Activated naive CD4-positive, alpha-beta T cell treated with anti-CD3 and anti-CD28 coated beads, Interleukin-2, amount 10 ng/mL, durations not matched to agents 7 days and 5 days (primary cell): Measurements from ENCODE around the gene SLC35F4.

ENCODE experiments used
- CTCF ChIA-PET: fragments of 350-600 bp; sonication (Branson Sonifier 250); formaldehyde crosslinking; loops from one replicate; lab custom pipeline; 2021; ENCODE audit warnings: antibody characterized with exemption; lab: Charles Lee
- DNase-seq: peaks from one replicate; pipeline ENCODE4 v3.0.0-alpha.2; 2020
- H3K27ac Mint-ChIP-seq: one replicate; pipeline ENCODE4 v1.8.0; 2021; ENCODE audit warnings: mild to moderate bottlenecking, moderate library complexity, mixed read lengths
- H3K27me3 Mint-ChIP-seq: one replicate; pipeline ENCODE4 v1.8.0; 2021; ENCODE audit warnings: mild to moderate bottlenecking, mixed read lengths
- H3K36me3 Mint-ChIP-seq: one replicate; pipeline ENCODE4 v1.8.0; 2021; ENCODE audit warnings: mixed read lengths
- H3K4me1 Mint-ChIP-seq: one replicate; pipeline ENCODE4 v1.8.0; 2021; ENCODE audit warnings: mixed read lengths
- H3K4me3 Mint-ChIP-seq: one replicate; pipeline ENCODE4 v1.8.0; 2021; ENCODE audit warnings: mild to moderate bottlenecking, moderate library complexity, mixed read lengths
- H3K9me3 Mint-ChIP-seq: one replicate; pipeline ENCODE4 v1.8.0; 2021; ENCODE audit warnings: mixed read lengths

SLC35F4 gene

DNA sequence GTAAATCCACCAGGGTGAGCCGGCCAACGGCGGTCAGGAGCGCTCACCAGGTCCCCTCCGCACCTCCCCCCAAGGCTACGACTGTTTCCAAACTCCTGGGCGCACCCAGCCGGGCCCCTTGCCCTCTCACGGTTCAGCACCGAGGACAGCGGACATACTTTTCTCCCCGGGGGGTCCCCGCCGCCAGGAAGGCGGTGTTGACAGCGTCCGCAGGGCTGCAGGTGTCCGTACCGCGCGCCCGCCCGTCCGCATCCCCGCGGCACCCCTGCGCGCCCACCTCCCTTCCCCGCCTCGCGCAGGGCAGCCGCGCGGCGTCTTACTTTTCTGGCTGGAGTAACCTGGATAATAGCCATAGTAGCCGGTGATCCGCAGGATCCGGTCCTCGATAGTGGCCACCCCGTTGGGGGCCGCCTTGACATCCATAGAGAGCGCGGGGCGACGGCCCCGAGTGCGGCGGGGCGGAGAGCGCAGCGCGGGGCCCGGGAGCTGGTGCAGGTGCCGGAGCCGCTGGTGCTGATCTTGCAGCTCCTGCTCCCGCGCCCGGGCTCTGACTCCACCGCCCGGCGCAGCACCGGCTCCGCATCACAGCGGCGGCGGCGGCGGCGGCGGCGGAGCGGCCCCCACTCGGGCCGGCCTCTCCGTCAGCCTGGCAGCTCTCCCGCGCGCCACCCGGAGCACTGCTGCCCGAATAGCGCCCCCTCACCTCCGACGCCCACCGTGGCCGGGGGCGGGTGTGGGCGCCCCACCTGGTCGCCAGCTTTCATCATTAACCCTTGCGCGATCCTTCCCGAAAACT is at the start of gene SLC35F4:
Gene SLC35F4 (minus strand): TSS at position 690 of the 796 bp plus-strand sequence.
- CTCF ChIA-PET, result no interaction called here
- no peaks in the 10 kb centered on the region for H3K36me3 Mint-ChIP-seq
- H3K27ac Mint-ChIP-seq, result no peak within 1 kb of the TSS
- H3K4me3 Mint-ChIP-seq, result no peak within 1 kb of the TSS
- no peaks in the 10 kb centered on the region for H3K4me1 Mint-ChIP-seq
- DNase-seq, result no peak
- H3K9me3 Mint-ChIP-seq, result no peaks in the 10 kb centered on the region
- peaks cover 31% of the 10 kb centered on the region for H3K27me3 Mint-ChIP-seq

DNA sequence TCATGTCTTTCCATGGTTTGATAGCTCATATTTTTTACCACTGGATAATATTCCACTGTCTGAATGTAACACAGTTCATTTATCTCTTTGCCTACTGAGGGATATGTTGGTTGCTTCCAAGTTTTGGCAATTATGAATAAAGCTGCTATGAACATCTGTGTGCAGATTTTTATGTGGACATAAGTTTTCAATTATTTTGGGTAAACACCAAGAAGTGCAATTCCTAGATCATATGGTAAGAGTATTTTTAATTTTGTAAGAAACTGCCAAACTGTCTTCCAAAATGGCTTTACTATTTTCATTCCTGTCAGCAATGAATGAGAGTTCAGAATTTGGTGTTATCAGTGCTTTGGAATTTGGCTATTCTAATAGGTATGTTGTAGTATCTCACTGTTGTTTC is 43.7 kb upstream of the SLC35F4 start:
- Mint-ChIP-seq H3K27ac (no peak overlapping the region), H3K27me3 (no peaks in the 10 kb centered on the region), H3K4me1 (no peaks in the 10 kb centered on the region), H3K36me3 (no peaks in the 10 kb centered on the region), H3K4me3 (no peak overlapping the region), H3K9me3 (no peaks in the 10 kb centered on the region)
- CTCF ChIA-PET, result no interaction called here
- no peak for DNase-seq

DNA sequence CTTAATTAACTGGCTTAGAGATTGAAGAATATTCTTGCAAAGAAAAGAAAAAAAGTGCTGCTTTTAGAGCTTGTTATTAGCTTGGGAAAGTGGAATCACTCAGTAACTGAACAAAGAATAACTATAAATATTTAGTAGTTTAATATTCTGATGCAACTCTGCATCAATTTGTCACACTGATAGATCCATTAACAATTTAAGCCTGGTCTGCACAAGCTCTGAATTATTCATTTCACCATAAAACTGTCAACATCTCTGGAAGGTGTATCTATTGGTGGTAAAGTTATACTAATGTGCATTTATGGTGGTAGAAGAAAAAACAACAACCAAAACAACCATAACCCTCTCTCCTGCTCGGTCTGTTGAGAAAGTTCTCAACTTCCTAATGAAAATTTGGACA is 38.1 kb upstream of the SLC35F4 start:
- no peaks in the 10 kb centered on the region for H3K27me3 Mint-ChIP-seq
- H3K4me3 Mint-ChIP-seq, result no peak overlapping the region
- DNase-seq, result no peak
- H3K36me3 Mint-ChIP-seq, result no peaks in the 10 kb centered on the region
- CTCF ChIA-PET, result no interaction called here
- H3K27ac Mint-ChIP-seq, result no peak overlapping the region
- H3K4me1 Mint-ChIP-seq, result no peaks in the 10 kb centered on the region
- H3K9me3 Mint-ChIP-seq, result no peaks in the 10 kb centered on the region

DNA sequence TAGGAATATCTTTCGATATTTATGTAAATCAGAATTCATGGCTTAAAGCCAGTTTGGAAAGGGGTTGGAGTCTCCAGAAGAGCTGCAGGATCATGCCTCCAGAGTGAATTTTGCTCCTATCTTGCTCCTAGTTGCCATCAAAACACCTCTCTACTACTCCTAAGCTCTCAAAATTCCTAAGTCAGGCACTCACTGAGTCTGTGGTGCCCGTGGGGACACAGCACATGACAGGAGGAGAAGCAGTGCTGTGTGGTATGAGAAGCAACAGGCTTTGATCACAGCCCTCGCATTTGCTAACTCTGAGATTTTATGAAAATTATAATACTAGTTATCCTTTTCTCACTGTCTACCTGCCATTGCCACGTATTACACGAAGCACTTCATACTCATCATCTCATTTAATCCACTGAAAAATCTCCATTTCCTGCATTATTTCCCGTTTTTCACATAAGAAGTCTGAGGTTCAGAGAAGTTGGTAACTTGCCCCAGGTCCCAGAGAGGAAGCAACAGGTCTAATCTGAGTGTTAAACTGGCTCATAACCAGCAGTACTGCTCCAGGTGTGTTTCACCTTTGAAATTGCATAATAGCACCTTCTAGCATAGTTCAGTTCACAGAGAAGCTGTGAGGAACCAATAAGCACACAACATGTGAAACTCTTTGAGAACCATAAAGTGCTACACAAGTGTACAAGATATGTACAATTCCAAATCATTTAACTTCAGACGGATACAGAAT is 33.1 kb upstream of the SLC35F4 start:
- Mint-ChIP-seq H3K4me3 (no peak overlapping the region), H3K27me3 (no peaks in the 10 kb centered on the region), H3K36me3 (no peaks in the 10 kb centered on the region), H3K27ac (no peak overlapping the region), H3K9me3 (no peaks in the 10 kb centered on the region), H3K4me1 (no peaks in the 10 kb centered on the region)
- DNase-seq, result no peak
- CTCF ChIA-PET, result no interaction called here

DNA sequence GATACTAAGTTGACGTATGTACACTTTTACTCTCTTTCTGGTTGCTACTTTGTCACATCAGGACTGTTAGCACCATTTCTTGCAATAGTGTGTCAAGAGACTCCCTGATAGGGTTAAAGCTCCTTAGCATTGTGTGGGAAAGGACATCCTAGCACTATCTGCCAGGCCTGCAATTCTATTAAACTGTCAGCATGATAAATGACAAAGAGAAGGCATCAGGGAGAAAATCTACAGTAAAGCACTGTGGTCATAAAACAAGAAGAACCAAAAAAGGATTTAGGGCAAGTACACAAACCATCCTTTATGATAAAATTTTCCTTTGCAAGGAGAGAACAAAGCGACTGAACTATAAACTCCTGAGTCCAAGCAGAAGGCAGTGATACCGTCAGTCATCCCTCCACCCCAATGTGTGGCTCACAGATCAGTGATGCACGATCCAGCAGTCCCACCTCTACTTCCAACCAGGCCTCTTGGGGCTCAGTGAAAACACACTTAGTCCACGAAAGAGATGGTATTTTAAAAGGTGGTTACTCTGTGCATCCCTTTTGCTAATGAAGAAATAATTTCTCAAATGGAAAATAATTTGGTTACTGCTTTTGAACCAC is 31.4 kb upstream of the SLC35F4 start:
- no peak for DNase-seq
- H3K4me3 Mint-ChIP-seq, result no peak overlapping the region
- H3K27ac Mint-ChIP-seq, result no peak overlapping the region
- H3K27me3 Mint-ChIP-seq, result no peaks in the 10 kb centered on the region
- no peaks in the 10 kb centered on the region for H3K4me1 Mint-ChIP-seq
- no peaks in the 10 kb centered on the region for H3K36me3 Mint-ChIP-seq
- CTCF ChIA-PET, result no interaction called here
- no peaks in the 10 kb centered on the region for H3K9me3 Mint-ChIP-seq

DNA sequence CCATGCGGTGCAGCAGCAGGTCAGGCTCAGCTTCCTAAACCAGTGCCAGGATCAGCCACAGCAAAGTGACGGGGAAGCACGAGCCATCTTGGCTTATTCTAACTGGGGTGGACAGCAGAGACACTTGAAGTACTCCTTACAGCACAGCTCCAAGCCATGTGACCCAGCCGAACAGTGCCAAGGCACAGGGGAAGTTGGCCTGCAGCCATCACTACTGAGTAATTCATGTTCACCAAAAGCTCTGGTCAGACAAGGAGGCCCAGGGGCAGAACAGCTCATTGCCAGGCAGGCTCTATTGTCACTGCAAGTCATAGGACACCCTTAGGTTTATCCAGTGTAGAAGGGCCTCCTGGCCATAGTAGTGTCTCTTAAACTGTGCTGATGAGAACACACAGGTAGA is 23.4 kb upstream of the SLC35F4 start:
- peaks cover 6% of the 10 kb centered on the region for H3K27me3 Mint-ChIP-seq
- no peaks in the 10 kb centered on the region for H3K36me3 Mint-ChIP-seq
- CTCF ChIA-PET, result no interaction called here
- H3K9me3 Mint-ChIP-seq, result no peaks in the 10 kb centered on the region
- DNase-seq, result no peak
- H3K4me1 Mint-ChIP-seq, result no peaks in the 10 kb centered on the region
- no peak overlapping the region for H3K4me3 Mint-ChIP-seq
- H3K27ac Mint-ChIP-seq, result no peak overlapping the region

DNA sequence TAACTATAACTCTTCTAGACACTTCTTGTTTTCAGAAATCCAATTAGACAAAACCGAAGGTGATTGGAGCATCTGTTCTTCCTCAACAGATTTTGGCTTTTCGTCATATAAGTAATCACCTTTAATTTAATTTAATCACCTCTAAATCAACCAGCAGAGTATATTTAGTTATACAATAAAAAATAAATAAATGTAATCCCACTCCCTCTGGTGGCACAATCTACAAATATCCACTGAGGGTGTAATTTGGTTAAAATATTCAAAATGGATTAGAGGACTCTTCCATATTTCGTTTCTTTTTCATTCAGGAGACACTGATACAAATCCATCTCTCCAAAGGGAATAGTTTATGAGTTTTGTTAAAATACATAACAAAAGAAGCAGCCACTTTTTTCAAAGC is 18.3 kb upstream of the SLC35F4 start:
- Mint-ChIP-seq H3K4me3 (no peak overlapping the region), H3K9me3 (no peaks in the 10 kb centered on the region), H3K4me1 (no peaks in the 10 kb centered on the region), H3K27ac (no peak overlapping the region), H3K36me3 (no peaks in the 10 kb centered on the region), H3K27me3 (peaks cover 6% of the 10 kb centered on the region)
- CTCF ChIA-PET, result no interaction called here
- no peak for DNase-seq

DNA sequence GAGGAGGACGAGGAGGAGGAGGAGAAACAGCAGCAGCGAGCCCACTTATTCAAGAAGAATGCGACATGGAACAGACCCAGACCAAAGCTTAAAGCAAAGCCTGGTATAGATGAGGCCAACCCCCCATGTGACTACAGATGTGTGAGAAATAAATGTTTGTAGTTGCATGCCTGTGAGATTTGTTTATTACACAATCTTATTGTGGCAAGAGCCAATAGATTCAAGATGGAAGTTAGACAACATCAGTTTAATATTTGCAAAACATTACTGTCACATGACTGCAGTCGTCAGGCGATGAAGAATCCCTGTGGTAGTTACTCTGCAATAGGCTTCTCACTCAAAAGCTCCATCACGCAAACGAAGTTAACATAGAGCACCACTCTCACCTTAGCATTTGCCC is 17.2 kb upstream of the SLC35F4 start:
- H3K27me3 Mint-ChIP-seq, result peaks cover 6% of the 10 kb centered on the region

DNA sequence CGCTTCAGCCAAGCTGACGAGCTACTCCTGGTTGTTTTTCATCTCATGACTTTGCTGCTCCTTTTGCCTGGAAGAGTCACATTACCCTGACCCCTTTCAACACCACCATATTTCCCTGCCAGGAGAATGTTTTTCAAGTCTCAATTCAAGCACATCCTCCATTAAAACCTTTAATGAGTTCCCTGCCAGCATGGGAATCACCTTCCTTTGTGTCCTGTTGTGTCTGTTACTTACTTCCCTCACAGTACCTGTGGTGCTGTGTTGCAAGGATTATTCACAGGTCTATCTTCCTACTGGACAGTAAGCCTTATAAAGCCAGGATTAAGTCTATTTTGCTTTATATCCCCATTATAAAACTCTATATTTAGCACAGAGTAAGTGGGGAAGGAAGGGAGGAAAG is 13.6 kb upstream of the SLC35F4 start:
- H3K4me1 Mint-ChIP-seq, result no peaks in the 10 kb centered on the region
- no peaks in the 10 kb centered on the region for H3K27me3 Mint-ChIP-seq
- peaks cover 7% of the 10 kb centered on the region for H3K9me3 Mint-ChIP-seq
- no peaks in the 10 kb centered on the region for H3K36me3 Mint-ChIP-seq
- DNase-seq, result no peak
- CTCF ChIA-PET, result no interaction called here
- no peak overlapping the region for H3K4me3 Mint-ChIP-seq
- H3K27ac Mint-ChIP-seq, result no peak overlapping the region

More for the DNA sequence above, 17.2 kb upstream of the SLC35F4 start:
- no peaks in the 10 kb centered on the region for H3K36me3 Mint-ChIP-seq
- no peak for DNase-seq
- no peak overlapping the region for H3K27ac Mint-ChIP-seq
- H3K9me3 Mint-ChIP-seq, result peaks cover 2% of the 10 kb centered on the region
- no peak overlapping the region for H3K4me3 Mint-ChIP-seq
- CTCF ChIA-PET, result no interaction called here
- no peaks in the 10 kb centered on the region for H3K4me1 Mint-ChIP-seq

DNA sequence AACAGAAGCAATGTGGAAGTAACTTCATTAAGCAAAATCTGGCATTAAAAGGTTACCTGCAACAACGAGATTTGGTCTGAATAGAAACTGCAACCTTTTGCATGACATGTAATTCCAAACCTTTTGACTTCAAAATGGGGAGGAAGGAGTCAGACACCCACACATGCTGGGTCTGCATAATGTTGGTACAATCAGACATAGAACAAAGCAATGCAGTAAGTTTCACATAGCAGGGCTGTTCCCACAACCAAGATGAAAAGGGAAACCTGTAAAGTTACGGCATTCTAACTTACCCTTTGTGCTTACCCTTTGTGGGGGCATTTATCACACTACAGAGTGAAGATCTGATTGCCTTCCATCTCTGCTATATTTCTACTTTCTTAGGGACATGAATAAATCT is 10.1 kb upstream of the SLC35F4 start:
- no peaks in the 10 kb centered on the region for H3K36me3 Mint-ChIP-seq
- H3K9me3 Mint-ChIP-seq, result peaks cover 7% of the 10 kb centered on the region

DNA sequence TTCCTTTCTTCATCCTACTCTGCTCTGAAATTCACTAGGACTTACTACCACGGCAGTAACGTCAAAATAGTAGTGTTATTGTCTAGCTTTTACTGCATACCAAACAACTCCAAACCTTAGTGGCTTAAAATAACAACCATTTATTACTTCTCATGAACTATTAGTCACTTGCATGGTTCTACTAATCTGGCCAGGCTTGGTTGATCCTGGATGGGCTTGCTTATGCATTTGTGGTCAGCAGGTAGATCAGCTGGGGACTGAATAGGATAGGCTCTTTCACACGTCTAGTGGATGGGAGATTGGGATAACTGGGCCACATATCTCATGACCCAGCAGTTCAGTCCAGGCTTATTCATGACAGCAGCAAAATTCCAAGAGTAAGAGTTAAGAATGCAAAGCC is 9.4 kb upstream of the SLC35F4 start:
- Mint-ChIP-seq H3K27me3 (no peaks in the 10 kb centered on the region), H3K27ac (no peak overlapping the region), H3K4me1 (no peaks in the 10 kb centered on the region), H3K36me3 (no peaks in the 10 kb centered on the region), H3K9me3 (peaks cover 7% of the 10 kb centered on the region), H3K4me3 (no peak overlapping the region)
- DNase-seq, result no peak
- CTCF ChIA-PET, result no interaction called here

More for the DNA sequence above, 10.1 kb upstream of the SLC35F4 start:
- CTCF ChIA-PET, result no interaction called here
- no peaks in the 10 kb centered on the region for H3K27me3 Mint-ChIP-seq
- H3K4me3 Mint-ChIP-seq, result no peak overlapping the region
- no peak overlapping the region for H3K27ac Mint-ChIP-seq
- no peak for DNase-seq
- no peaks in the 10 kb centered on the region for H3K4me1 Mint-ChIP-seq

DNA sequence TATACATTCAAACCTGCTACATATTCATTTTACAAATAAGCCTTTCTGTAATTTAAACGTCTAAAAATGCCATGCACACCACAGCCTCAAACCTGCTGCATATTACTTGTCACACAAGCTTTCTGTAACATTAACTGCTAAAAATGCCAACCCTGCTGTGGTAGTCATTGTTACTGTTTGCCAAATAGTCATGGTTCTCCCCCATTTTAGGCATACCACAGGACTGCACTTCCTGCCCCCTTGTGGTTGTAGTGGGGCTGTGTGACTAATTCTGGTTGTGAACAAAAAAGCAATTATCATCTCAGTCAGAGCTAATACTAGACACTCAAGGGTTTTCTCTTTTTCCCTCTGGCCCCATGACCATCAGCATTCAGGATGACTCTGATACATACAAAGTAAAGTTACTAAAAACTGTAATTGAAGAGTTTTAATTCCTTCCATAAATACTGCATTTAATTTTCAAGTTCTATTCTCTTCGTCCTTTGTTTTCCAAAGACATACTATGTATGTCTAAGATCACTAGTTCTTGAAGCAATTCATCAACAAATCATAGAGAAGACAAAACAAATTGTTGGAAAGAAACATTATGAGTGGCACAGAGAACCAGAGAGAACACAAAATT is 5.7 kb upstream of the SLC35F4 start:
- Mint-ChIP-seq H3K27ac (no peak overlapping the region), H3K9me3 (no peaks in the 10 kb centered on the region), H3K4me1 (no peaks in the 10 kb centered on the region), H3K27me3 (peaks cover 7% of the 10 kb centered on the region), H3K4me3 (no peak overlapping the region), H3K36me3 (no peaks in the 10 kb centered on the region)
- CTCF ChIA-PET, result interaction anchor here (1.4 kb wide), 1 partner anchor 384 kb away, joined by 3 read pairs; no protein-coding TSS in a partner anchor
- DNase-seq, result peak; percentile 27

DNA sequence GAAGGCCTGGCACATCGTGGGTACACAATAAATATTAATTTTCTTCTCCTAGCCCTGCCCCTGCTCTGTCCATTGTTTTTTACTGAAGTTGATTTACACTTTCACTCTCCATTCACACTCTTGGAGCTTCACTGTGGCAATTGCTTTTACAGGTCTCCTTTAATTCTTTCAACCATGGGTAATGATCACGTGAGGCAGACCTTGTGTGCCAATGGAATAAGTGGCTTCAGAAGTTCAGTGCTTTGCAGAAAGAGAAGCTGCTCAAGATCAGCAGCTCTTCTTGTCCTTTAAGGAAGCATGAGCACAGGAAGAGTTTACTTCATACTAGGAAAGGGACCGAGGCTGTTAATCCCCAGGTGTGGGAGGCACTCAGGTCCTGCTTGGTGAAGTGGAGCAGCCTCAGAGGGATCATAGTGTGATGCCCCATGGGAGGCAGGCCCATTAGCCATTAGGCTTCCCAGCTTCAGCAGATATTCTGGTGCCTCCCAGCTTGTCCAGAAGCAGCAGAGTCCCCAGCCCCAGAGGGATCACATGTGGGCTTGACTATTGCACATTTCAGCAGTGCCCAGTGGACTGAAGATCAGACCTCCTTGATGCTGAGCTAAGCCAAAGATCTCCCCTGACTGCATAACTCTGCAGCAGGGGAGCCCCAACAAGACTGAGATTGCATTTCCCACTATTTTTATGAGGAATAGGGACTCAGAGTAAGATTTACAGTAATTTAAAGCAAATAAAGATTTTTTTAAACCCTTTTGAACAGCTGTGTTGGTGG is 5.0 kb upstream of the SLC35F4 start:
- H3K9me3 Mint-ChIP-seq, result no peaks in the 10 kb centered on the region
- no peaks in the 10 kb centered on the region for H3K4me1 Mint-ChIP-seq
- H3K36me3 Mint-ChIP-seq, result no peaks in the 10 kb centered on the region
- DNase-seq, result no peak
- CTCF ChIA-PET, result interaction anchor here (1.4 kb wide), 1 partner anchor 383 kb away, joined by 3 read pairs; no protein-coding TSS in a partner anchor
- H3K27ac Mint-ChIP-seq, result no peak overlapping the region
- no peak overlapping the region for H3K4me3 Mint-ChIP-seq
- H3K27me3 Mint-ChIP-seq, result peaks cover 14% of the 10 kb centered on the region

DNA sequence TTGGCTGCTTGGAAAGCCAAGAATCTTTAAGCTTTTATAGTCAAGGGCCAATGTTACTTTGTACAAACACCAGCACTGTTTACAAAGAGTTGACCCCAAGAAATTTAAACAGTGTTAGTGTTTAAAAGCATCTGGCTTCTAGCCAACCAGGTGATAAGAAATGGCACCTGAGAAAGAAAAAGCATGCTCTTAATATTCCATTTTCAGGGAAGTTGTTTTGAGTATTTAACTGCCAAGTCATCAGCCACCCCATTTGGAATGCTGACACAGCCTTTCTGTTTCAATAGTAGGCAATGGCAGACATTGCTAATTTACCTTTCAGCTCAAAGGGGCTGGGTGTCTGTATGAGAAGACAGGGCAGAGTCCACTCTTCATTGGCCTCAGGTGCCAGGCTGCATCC is 3.7 kb upstream of the SLC35F4 start:
- H3K27me3 Mint-ChIP-seq, result peaks cover 27% of the 10 kb centered on the region
- H3K36me3 Mint-ChIP-seq, result no peaks in the 10 kb centered on the region
- no peaks in the 10 kb centered on the region for H3K9me3 Mint-ChIP-seq
- H3K27ac Mint-ChIP-seq, result no peak overlapping the region
- H3K4me1 Mint-ChIP-seq, result no peaks in the 10 kb centered on the region
- H3K4me3 Mint-ChIP-seq, result no peak overlapping the region
- DNase-seq, result no peak
- CTCF ChIA-PET, result interaction anchor here (1.2 kb wide), 1 partner anchor 15 kb away, joined by 3 read pairs; no protein-coding TSS in a partner anchor
